Prostate gland (tissue), 2 donors: Measurements from ENCODE around the gene GRB7.
"Not testable (repeated sequence)": the region's sequence is repeated elsewhere in the genome, so short reads cannot be mapped to it uniquely, and the experiment has no call there.

ENCODE experiments used
- POLR2A ChIP-seq: fragments of 450-650 bp; IDR thresholded peaks from one replicate; pipeline ENCODE4 v1.6.1; 2016; ENCODE audit warnings: antibody characterized with exemption, mild to moderate bottlenecking
- POLR2AphosphoS5 ChIP-seq: sonication (generic); formaldehyde crosslinking; IDR thresholded peaks from one replicate; pipeline ENCODE4 v1.6.1; 2017; ENCODE audit warnings: antibody characterized with exemption
- TF ChIP-seq, protein P1 (sequence below), 4 experiments: fragments of 200-600 bp in 2 of 4; fragments of 450-650 bp in 2 of 4; sonication (generic) in 2 of 4; IDR thresholded peaks; 1 replicate in 3 of 4; 2 replicates in 1 of 4; pipeline ENCODE4 v1.5.1; 2016 to 2019; ENCODE audit warnings: antibody characterized with exemption in 4 of 4, mild to moderate bottlenecking in 2 of 4, moderate library complexity in 2 of 4

DNA sequence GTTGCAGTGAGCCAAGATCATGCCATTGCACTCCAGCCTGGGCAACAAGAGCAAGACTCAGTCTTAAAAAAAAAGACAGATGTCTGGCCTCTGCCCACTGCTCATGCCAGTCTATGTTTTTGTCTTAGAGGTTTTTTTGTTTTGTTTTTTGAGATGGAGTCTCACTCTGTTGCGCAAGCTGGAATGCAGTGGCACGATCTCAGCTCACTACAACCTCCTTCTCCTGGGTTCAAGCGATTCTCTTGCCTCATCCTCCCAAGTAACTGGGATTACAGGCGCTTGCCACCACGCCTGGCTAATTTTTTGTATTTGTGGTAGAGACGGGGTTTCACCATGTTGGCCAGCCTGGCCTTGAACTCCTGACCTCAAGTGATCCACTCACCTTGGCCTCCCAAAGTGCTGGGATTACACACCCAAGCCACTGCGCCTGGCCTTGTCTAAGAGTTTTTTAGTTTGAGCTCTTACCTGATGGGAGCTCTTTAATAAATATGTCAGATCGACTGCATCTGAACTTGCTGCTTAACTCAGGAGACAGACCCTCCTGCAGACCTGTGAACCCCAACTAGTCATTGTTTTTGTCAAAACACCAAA is 10.8 kb downstream of the GRB7 start:
- not testable (repeated sequence) for TF ChIP-seq POLR2A, POLR2AphosphoS5
- TF ChIP-seq, protein P1, sequence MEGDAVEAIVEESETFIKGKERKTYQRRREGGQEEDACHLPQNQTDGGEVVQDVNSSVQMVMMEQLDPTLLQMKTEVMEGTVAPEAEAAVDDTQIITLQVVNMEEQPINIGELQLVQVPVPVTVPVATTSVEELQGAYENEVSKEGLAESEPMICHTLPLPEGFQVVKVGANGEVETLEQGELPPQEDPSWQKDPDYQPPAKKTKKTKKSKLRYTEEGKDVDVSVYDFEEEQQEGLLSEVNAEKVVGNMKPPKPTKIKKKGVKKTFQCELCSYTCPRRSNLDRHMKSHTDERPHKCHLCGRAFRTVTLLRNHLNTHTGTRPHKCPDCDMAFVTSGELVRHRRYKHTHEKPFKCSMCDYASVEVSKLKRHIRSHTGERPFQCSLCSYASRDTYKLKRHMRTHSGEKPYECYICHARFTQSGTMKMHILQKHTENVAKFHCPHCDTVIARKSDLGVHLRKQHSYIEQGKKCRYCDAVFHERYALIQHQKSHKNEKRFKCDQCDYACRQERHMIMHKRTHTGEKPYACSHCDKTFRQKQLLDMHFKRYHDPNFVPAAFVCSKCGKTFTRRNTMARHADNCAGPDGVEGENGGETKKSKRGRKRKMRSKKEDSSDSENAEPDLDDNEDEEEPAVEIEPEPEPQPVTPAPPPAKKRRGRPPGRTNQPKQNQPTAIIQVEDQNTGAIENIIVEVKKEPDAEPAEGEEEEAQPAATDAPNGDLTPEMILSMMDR (IDR thresholded peaks at IDR 0.05): not testable (repeated sequence)
